ENCODE results near the gene FREM1. TPM values are rescaled to one million over a fixed set of nuclear protein-coding genes. Genes with fewer than 3 reads are reported as not detected.

Gene FREM1
- total RNA-seq, 4 donors from 2014 or later, result 0.53 to 2.8 (median 1.5) TPM

- intact Hi-C loops (cut with DNase I; ENCODE audit: low total_unique reads), result no loop called here
- no peak overlapping the region for H3K4me3 ChIP-seq (ENCODE audit: low read depth, poor library complexity, severe bottlenecking)
- WGBS, 2 donors, result 76 to 81% methylated on average over 14 to 16 of the region's 16 CpGs
- TF ChIP-seq CTCF (IDR thresholded peaks at IDR 0.05), result no peak
- no peak for TF ChIP-seq POLR2A (IDR thresholded peaks at IDR 0.05)
- DNase-seq (ENCODE audit: low spot score in 2 of 2), result no peak
Observed at GRCh38 chr9:14868772-14869583, 41.2 kb downstream of the FREM1 start.

GRCh38 chr9:14868418-14868771 is 41.8 kb downstream of the FREM1 start:
- TF ChIP-seq POLR2A (IDR thresholded peaks at IDR 0.05) (no peak), CTCF (IDR thresholded peaks at IDR 0.05) (no peak)
- WGBS, 2 donors, result 84 to 88% methylated on average over 4 of the region's 4 CpGs
- DNase-seq (ENCODE audit: low spot score in 2 of 2), result no peak
- no peak overlapping the region for H3K4me3 ChIP-seq (ENCODE audit: low read depth, poor library complexity, severe bottlenecking)
- intact Hi-C loops (cut with DNase I; ENCODE audit: low total_unique reads), result no loop called here

GRCh38 chr9:14866200-14866749 is 44.0 kb downstream of the FREM1 start:
- 85 to 96% methylated on average over 2 of the region's 2 CpGs for WGBS, 2 donors
- intact Hi-C loops (cut with DNase I; ENCODE audit: low total_unique reads), result no loop called here
- H3K4me3 ChIP-seq (ENCODE audit: low read depth, poor library complexity, severe bottlenecking), result no peak overlapping the region
- TF ChIP-seq POLR2A (IDR thresholded peaks at IDR 0.05) (no peak), CTCF (IDR thresholded peaks at IDR 0.05) (no peak)
- no peak for DNase-seq (ENCODE audit: low spot score in 2 of 2)

- 77% methylated on average over 1 of the region's 1 CpG for WGBS, 2 donors
- no peak for DNase-seq (ENCODE audit: low spot score in 2 of 2)
- no peak overlapping the region for H3K4me3 ChIP-seq (ENCODE audit: low read depth, poor library complexity, severe bottlenecking)
- intact Hi-C loops (cut with DNase I; ENCODE audit: low total_unique reads), result no loop called here
- no peak for TF ChIP-seq CTCF (IDR thresholded peaks at IDR 0.05)
- no peak for TF ChIP-seq POLR2A (IDR thresholded peaks at IDR 0.05)
Observed at GRCh38 chr9:14864309-14864708, 45.9 kb downstream of the FREM1 start.

- DNase-seq (ENCODE audit: low spot score in 2 of 2), result no peak
- WGBS, 2 donors, result 78 to 80% methylated on average over 3 of the region's 3 CpGs
- TF ChIP-seq CTCF (IDR thresholded peaks at IDR 0.05), result no peak
- TF ChIP-seq POLR2A (IDR thresholded peaks at IDR 0.05), result no peak
- intact Hi-C loops (cut with DNase I; ENCODE audit: low total_unique reads), result no loop called here
- H3K4me3 ChIP-seq (ENCODE audit: low read depth, poor library complexity, severe bottlenecking), result no peak overlapping the region
Observed at GRCh38 chr9:14863402-14863801, 46.8 kb downstream of the FREM1 start.
